SK-N-MC (cell line): ENCODE measurements around the gene HCFC1R1.

Source experiments
- EZH2 ChIP-seq: fragments of 200-600 bp; sonication (generic); IDR thresholded peaks from one replicate; pipeline ENCODE4 v1.6.1; 2017; ENCODE audit warnings: antibody characterized with exemption
- FOXP2 ChIP-seq: optimal IDR thresholded peaks from 2 replicates; pipeline ENCODE3; 2011; ENCODE audit warnings: mild to moderate bottlenecking, moderate library complexity; ENCODE audit not compliant: insufficient read depth; ENCODE audit errors: extremely low read length, control extremely low read depth
- POLR2AphosphoS5 ChIP-seq: IDR thresholded peaks from 2 replicates; pipeline ENCODE4 v1.6.1; 2012; ENCODE audit warnings: mild to moderate bottlenecking, low read depth, low read length, borderline replicate concordance

DNA sequence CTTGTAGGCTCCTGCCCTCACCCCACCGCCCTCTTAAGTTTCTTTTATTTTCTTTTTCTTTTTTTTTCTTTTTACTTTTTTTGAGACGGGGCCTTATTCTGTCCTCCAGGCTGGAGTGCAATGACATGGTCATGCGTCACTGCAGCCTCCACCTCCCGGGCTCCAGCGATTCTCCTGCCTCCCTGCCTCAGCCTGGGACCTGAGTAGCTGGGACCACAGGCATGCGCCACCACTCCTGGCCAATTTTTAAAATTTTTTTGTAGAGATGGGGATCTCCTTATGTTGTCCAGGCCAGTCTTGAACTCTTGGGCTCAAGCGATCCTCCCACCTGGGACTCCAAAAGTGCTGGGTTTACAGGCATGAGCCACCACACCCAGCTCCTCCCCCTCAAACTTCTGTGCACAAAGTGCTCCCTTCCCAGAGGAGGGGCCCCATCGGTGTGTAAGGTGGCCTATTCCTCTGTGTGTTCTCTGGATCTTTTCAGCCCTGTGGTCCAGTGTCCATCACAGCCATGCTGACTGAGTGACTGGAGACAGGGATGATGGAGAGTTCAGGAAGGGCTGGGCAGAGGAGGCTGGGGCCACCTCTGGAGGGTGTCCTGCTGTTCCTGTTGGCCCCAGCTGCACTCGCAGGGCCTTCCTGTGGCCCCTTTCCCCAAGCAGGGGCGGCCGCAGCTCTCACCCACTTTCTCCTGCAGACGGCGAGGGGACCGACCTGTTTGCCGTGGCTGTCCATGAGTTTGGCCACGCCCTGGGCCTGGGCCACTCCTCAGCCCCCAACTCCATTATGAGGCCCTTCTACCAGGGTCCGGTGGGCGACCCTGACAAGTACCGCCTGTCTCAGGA lies 32.8 kb upstream of the HCFC1R1 start:
- TF ChIP-seq POLR2AphosphoS5 (no peak), EZH2 (no peak), FOXP2 (no peak)
